WTC11 (cell line): ENCODE measurements around the gene YOD1.

Experiments
- NR2C2 ChIP-seq: sonication (generic); formaldehyde crosslinking; IDR thresholded peaks from 2 replicates; pipeline ENCODE4 v1.8.0; 2022; ENCODE audit warnings: mild to moderate bottlenecking, missing genetic modification reagents
- SP1 ChIP-seq: sonication (generic); formaldehyde crosslinking; conservative IDR thresholded peaks from 2 replicates; pipeline ENCODE4 v1.8.1; 2022; ENCODE audit warnings: missing genetic modification reagents
- ZNF232 ChIP-seq: sonication (generic); formaldehyde crosslinking; IDR thresholded peaks from 2 replicates; pipeline ENCODE4 v1.8.0; 2022; ENCODE audit warnings: mild to moderate bottlenecking, missing genetic modification reagents
- TF ChIP-seq, protein P1 (sequence below): fragments of 200-600 bp; IDR thresholded peaks from 2 replicates; pipeline ENCODE4 v1.8.0; 2022; ENCODE audit warnings: antibody characterized with exemption
- TF ChIP-seq, protein P2 (sequence below): sonication (generic); formaldehyde crosslinking; conservative IDR thresholded peaks from 2 replicates; pipeline ENCODE4 v1.8.1; 2022; ENCODE audit warnings: mild to moderate bottlenecking, missing genetic modification reagents

DNA sequence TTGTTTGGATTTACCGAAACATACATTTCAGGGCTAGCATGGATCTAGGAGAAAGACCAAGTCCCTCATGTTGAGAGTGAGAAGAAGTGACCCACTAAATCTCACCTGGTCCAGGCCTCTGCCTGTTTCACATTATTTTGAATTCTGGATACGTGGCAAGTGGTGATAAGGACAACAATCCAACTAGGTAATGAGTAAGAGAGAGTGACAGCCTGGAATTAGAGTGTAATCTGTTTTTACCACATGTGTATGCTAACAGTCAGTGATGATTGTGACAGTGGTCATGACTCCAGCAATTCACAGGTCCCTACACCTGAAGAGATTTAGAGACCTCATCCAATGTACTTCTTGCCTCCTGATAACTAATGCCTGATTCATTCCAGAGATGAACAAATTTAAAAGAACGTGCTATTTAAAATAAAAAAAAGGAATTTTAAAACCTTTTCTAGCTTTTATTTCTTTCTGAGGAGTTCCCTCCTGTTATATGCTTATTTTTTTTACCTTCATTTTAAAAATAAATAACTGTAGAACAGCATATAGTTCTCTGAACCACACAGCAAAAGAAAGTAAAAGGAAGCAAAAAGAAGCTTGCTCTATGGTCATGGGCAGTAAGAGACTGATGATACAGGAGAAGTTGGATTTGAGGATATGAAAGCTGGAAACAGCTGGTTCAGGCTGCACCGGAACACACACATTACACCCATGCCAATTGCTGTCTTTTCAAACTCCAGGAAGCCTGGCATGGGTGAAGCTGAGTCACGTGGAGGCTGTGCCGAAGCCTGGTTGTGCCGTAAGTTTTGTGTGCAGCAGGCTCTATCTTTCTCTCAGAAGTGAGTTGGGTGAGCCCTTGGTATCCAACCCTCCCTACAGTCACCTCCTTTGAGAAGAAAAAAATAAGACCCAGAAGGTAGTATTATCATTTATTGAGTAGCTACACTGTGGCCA lies 33.1 kb downstream of the YOD1 start:
- TF ChIP-seq, protein P1, sequence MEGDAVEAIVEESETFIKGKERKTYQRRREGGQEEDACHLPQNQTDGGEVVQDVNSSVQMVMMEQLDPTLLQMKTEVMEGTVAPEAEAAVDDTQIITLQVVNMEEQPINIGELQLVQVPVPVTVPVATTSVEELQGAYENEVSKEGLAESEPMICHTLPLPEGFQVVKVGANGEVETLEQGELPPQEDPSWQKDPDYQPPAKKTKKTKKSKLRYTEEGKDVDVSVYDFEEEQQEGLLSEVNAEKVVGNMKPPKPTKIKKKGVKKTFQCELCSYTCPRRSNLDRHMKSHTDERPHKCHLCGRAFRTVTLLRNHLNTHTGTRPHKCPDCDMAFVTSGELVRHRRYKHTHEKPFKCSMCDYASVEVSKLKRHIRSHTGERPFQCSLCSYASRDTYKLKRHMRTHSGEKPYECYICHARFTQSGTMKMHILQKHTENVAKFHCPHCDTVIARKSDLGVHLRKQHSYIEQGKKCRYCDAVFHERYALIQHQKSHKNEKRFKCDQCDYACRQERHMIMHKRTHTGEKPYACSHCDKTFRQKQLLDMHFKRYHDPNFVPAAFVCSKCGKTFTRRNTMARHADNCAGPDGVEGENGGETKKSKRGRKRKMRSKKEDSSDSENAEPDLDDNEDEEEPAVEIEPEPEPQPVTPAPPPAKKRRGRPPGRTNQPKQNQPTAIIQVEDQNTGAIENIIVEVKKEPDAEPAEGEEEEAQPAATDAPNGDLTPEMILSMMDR: no peak
- TF ChIP-seq ZNF232 (CRISPR knock-in tag) (no peak), SP1 (CRISPR knock-in tag) (no peak), NR2C2 (CRISPR knock-in tag) (no peak)
- TF ChIP-seq, protein P2, sequence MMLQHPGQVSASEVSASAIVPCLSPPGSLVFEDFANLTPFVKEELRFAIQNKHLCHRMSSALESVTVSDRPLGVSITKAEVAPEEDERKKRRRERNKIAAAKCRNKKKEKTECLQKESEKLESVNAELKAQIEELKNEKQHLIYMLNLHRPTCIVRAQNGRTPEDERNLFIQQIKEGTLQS: no peak
